GM21717 (cell line): ENCODE data around the gene TTC21A.

Experiments
- ATAC-seq: cut with Tn5 transposase; IDR thresholded peaks from one replicate; pipeline ENCODE4 v1.9.1; 2021; ENCODE audit warnings: mild to moderate bottlenecking, moderate library complexity; ENCODE audit not compliant: unreplicated experiment

TTC21A gene

DNA sequence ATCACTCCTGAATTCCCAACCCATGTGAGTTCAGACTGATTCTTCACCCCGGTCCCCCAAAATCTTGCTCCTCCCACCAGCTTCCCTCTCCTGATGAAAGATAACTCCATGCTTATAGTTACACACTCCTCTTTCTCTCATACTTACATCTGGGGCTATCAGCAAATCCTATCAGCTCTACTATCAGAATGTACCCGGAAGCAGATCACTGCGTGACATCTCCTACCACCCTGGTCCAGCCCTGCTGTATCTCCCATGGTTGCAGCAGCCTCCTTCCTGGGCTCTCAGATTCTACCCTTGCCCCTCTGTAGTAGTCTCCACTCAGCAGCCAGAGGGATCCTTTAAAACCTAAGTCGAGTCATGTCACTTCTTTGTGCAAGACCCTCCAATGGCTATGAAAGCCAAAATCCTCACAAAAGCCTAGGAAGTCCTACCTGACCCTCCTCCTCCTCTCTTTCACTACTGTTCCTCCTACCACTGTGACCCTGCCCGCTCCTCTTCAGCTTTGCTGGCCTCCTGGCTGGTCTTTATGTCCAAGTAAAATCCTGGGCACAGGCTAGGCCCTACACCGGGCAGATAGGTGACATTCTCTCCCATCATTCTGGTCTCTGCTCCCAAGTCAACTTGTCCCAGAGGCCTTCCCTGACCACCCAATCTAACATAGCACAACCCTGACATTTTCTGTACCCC, 68.7 kb downstream of the TTC21A start:
- ATAC-seq = no peak

GRCh38 chr3:39177708-39178332, 70.3 kb downstream of the TTC21A start:
- ATAC-seq = peak; percentile 53

DNA sequence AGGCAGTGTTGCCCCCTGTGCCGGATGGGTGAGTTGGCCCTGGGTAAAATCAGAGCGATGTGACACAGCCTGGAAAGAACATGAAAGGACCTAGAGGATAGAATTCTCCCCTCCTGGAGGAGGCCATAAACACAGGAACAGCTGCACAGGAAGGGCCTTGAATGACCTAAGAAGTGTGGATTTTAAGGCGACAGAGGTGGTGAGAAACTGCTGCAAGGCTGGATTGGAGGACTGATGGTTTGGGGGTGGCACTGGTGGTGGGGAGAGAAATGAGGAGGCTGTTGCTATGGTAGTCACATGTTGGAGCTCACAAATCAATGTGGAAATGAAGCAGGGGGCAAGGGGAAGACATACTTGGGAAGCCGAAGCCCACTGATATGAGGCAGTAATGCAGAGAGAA, 71.1 kb downstream of the TTC21A start:
- no peak for ATAC-seq

DNA sequence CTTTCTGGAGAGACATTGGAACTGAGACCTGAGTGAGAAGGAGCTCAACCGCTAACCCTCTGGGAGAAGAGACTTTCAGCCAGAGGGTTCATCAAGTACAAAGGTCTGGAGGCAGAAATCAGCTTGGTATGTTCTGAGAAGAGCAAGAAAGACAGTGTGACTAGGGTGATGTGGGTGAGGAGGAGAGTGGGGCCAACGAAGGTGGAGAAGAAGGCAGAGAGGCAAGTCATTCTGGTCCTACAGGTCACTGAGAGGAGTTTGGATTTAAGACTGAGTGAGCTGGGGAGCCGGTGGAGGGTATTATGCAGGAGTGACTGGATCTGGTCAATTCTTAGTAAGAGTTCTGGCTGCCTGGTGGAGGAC, 72.7 kb downstream of the TTC21A start:
- ATAC-seq = no peak

DNA sequence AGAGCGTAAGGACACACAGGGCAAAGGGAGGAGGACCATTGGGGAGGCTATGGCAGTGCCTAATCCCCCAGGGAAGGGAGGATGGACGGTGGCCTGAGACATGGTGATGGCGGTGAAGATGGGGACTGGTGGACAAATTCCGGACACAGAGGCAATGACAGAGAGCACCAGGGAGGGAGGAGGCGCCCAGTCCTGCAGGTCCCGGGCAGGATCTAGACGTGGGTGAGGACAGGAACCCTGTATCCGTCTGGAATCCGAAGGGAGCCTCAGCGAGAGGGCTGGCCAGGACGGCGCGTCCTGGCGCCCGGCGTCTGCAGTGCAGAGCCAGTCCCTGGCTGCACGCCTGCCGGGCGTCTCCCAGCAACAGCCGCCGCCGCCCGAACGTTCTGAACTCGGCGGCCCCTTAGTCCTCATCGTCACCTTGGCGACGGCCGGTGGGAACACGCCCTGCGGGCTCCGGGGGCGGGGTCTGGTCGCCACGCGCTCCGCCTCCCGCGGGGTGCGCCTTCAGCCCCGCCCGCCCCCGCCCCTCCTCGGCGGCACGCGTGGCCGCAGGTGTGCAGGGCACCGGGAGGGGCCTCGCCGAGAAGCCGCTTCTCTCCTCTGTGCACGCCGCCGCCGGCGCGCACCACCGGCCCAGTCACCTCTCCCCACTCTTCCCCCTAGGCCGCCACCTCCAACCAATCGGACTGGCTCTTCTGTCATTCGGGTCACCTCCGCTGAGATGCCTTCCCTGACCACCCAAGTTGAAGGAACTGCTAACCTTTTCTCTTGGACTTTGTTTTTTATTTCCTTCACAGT, 73.3 kb downstream of the TTC21A start:
- peak; percentile 89 for ATAC-seq

DNA sequence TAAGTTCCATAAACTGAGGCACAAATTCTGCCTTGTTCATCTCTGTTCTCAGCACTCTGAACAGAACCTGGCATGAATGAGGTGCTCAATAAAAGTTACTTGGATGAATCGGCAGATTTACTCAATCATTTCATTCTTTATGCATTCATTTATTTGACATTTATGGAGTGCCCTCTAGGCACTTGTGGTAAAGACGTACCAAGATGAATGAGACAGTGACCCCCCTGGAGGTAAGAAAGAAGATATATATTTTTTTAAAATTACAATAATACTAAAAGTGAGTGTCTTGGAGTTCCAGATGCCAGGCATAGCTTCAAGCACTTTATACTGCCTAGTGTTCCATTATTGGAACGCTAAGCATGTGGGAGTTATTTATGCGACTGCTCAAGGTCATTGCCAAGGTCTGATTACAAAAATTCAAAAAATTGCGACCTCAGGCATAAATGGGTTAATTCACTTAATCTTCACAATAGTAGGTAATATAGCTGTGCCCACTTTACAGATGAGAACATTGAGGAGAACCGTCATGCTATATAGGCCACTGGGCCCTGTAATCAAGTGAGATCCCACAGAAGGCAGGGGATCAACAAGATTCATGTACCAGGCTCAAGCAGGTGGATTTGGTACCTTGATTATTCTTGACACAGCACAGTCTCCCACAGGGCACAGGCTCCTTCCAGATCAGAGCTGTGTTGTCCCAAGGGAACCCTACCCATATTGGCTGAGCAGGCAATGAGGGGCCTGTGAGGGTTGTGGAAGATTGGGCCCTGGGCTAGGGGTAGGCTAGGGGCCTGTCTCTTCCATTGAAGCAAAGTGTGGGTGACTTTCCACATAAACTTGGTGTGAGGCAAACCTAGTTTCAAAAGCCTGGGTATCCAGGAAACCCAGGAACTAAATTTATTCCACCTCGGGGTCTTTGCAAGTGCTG, 74.2 kb downstream of the TTC21A start:
- ATAC-seq = no peak

GRCh38 chr3:39183211-39184080, 76.0 kb downstream of the TTC21A start:
- ATAC-seq = no peak

DNA sequence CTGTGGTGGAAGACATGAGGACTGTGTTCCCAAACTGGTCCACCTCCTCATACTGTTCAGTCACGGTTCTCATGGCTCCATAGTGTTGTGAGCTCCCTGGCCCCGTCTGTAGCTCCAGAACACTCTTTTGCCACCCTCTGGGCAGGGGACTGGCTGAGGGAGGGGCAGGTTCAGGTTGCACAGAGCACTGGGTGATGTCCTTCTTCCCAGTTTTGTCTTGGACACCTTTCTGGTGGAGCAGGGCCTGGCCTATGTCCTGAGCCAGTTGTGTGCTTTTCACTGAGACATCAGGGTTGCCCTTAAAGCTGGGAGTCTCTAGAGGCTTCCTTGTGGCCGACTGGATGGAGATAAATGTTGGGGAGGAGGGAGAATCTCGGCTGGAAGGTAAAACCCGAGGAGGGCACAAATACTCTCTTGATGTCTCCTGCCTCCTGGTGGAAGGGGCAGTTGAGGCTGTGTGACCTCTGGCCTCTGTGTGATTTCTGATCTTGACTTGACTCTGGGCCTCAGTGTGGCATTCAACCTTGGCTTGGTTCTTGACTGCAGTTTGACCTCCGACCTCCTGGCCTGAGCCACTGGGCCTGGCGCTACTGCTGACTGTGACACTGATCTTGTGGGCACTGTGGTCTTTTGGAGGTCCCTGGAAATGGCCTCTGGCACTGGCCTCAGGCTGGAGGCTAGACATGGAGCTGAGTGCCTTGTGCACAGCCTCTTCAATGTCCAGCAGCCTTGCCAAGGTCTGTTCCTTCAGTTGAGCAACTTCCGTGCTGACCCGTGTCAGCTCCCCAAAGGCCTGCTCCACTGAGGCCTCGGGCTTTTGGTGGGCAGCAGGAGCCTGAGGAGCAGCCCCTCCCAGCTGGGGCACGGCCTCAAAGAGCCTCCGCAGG, 76.8 kb downstream of the TTC21A start:
- ATAC-seq = no peak

DNA sequence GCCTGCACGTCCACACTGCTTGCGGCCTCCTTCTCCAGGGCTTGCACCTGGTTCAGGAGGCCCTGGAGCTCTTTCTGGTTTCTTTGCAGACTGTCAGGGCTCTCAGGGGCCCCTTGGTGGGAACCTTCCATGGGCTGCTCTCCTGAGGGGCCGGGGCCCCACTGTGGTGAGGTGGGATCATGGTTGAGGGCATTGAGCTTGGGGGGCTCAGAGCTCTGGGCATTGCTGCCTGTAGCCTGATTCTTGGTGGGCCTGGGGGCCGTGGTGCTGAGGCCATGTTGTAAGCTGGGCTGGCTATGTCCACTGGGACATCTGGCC, 77.4 kb downstream of the TTC21A start:
- no peak for ATAC-seq

GRCh38 chr3:39185326-39185958, 78.0 kb downstream of the TTC21A start:
- ATAC-seq = no peak

GRCh38 chr3:39185959-39186691, 78.6 kb downstream of the TTC21A start:
- no peak for ATAC-seq

GRCh38 chr3:39186692-39187151, 79.2 kb downstream of the TTC21A start:
- ATAC-seq = no peak

DNA sequence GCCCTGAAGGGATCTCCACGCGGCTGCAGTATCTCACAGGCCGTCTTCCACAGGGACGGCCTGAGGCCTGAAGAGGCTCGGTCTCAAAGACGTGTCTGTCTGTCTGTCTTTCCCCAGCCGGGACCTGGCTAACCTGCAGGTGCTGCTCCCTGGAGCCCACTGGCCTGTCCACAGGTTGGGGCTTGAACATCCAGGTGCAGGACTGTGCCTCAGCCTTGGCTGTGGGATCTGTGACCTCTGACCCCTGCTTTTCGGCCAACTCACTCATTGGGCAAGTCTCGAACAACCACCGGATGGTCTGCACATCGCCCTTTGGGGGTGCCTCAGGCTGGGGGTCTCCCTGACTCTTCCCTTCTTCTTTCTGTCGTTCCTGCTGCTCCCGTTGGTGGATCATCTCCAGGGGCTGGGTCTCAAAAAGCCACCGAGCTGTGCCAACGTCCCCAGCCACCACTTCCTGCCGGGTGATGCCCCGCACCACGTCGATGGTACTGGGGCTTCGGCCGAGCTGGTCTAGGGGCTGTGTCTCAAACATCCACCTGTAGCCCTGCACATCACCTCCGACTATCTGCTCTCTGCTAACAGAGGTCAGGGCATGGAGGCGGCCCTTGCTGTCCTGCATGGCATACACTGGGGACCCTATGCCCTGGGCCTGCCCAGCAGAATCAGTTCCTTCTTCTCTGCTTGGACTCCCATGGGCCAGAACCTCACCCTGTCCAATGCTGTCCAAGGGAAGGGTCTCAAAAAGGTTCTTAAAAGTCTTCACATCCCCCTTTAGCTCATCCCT, 80.1 kb downstream of the TTC21A start:
- no peak for ATAC-seq
